Measurements from ENCODE around the gene MLC1.

MLC1 gene

DNA sequence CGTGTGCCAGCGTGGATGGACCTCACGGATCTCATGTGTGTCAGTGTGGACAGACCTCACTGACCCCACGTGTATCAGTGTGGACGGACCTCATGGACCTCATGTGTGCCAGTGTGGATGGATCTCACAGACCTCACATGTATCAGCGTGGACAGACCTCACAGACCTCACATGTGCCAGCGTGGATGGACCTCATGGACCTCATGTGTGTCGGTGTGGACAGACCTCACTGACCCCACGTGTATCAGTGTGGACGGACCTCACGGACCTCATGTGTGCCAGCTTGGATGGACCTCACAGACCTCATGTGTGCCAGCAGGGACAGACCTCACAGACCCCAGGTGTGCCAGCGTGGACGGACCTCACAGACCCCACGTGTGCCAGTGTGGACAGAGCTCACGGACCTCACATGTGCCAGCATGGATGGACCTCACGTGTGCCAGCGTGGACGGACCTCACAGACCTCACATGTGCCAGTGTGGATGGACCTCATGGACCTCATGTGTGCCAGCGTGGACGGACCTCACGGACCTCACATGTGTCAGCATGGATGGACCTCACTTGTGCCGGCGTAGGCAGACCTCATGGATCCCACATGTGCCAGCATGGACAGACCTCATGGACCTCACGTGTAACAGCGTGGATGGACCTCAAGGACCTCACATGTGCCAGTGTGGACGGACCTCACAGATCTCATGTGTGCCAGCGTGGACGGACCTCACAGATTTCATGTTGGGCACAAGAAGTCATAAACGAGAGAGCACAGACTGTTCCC is 45.4 kb downstream of the MLC1 start:
- in situ Hi-C loops (cut with HindIII; ENCODE audit: low sequenced_read_pairs) = no loop called here

DNA sequence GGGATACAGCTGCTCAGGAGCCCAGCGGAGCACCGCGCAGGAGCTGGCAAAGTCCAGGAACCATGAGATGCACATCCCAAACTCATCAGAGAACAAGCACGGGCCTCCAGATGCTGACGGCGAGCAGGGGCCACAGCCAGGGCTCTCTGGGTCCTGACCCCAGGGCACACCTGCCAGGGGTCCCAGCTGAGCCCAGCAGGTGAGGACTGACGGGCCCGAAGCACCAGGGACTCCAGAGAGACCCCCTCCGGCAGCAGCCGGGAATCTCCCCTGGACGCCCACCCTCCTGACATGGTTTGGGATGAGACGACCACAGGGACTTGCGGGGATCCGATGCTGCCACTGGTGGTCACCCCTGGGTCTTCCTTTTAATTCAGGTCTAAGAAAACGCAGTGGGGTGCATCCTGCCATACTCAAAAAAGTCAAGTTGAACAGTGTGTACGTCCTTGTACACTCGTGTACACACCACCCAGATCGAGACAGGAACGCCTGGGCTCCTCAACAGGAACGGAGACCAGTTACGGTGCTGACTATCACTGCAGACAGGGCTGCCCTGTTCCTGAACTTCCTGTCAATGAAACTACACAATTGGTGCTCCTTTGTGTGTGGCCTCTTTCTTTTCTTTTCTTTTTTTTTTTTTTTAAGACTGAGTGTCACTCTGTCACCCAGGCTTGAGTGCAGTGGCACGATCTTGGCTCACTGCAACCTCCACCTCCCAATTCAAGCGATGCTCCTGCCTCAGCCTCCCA is 49.1 kb downstream of the MLC1 start:
- in situ Hi-C loops (cut with HindIII; ENCODE audit: low sequenced_read_pairs) = no loop called here

DNA sequence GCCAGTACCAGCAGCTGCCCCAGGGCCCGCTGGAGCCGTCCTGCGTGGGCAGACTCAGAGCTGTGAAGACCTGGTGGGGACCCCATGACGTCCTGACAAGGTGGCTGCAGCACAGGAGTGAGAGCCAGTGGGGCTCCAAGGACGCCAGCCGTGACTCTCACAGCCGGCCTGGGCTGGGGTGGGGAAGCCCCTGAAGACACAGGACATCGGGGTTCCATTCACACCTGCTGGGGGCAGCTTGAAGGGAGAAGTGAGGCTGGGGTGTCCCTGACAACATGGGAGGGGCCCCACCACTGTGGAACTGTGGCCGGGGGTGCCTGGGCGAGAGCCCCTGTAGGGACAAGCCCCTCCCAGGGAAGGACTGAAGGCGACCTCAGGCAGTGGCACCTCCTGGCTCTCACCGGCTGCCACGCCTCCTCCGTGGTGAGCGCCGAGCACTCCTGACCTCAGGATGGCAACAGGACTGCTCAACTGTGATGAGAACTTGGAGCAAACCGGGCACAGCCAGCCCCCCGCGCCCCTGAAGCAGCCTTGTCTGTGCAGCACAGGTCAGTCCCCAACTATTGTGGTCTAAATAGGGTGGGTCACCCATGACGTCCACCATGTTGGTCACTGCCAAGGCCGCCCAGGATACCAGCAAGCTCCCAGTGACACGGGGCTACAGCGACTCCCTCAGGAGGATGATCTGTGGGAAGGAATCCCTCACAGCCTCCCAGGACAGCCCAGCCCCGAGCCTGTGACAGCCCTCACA is 49.9 kb downstream of the MLC1 start:
- in situ Hi-C loops (cut with HindIII; ENCODE audit: low sequenced_read_pairs) = no loop called here

DNA sequence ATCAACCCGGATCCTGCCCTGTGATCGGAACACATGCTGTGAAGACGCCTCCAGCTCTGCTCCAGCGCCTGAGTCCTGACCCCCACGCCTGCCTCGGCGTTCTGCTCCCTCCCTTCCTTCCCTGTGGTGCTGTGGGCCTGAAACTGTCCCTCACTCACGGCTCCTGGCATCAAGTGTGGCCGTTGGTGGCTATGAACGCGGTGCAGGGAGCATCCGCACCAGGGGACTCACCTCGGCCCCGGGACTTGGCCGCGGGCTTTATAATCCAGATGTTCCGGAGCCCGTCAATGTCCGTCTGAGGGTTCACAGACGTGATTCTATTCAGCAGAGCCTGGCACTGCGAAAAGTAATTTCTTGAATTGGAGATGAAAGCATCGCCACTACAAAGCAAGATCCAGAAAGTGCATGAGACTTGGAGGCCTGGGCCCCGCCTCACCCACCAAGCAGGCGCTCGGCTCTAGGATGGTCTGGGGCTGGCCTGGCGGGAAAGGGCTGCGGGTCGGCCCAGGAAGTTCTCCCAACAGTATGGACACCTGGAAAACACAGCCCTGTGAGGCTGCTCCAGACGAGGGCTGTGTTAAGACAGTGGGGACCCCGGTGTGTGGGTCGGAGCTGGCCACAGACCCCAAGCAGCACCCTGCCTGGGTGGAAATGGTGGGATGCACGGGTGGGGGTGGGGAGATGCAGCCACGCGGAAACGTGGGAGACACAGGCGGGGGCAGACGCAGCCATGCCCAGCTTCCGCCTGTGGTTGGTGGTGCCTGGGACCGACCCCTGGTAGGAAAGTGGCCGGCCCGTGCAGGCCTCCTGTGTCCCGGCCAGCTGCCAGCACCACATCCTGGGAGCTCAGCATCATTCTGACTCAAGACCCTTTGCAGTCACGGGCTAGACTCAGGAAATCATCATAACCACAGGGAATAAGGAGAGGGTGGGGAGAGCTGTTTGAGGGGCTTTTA is 50.8 kb downstream of the MLC1 start:
- in situ Hi-C loops (cut with HindIII; ENCODE audit: low sequenced_read_pairs) = no loop called here

DNA sequence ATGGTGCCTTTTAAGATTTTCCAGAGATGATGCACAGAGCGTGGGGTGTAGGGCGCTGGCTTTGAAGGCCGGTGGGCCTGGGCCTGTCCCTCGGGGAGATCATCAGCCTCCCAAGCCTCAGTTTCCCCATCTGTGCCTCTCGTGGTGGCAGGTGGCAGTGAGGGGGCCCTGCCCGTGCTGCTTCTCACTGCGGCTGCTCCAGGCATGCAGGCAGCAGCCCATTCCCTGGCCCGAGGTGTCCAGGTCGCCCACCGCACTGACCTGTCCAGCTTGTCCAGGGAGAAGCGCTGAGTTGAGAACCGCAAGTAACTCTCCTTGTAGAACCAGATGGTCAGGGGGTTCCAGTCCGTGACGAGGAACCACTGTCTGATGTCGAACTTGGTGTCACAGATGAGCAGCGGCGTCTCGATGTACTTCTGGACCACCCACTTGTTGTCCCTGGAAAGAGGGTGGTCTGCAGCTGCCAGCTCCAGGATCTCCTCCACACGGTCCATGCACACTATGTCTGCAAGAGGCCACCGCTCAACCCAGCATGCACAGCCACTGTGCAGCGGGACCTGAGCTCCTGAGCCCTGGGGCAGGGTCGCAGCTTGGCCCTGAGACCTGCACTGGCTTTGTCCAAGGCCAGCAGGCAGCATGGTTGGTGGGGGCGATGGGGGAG is 52.2 kb downstream of the MLC1 start:
- in situ Hi-C loops (cut with HindIII; ENCODE audit: low sequenced_read_pairs) = no loop called here

DNA sequence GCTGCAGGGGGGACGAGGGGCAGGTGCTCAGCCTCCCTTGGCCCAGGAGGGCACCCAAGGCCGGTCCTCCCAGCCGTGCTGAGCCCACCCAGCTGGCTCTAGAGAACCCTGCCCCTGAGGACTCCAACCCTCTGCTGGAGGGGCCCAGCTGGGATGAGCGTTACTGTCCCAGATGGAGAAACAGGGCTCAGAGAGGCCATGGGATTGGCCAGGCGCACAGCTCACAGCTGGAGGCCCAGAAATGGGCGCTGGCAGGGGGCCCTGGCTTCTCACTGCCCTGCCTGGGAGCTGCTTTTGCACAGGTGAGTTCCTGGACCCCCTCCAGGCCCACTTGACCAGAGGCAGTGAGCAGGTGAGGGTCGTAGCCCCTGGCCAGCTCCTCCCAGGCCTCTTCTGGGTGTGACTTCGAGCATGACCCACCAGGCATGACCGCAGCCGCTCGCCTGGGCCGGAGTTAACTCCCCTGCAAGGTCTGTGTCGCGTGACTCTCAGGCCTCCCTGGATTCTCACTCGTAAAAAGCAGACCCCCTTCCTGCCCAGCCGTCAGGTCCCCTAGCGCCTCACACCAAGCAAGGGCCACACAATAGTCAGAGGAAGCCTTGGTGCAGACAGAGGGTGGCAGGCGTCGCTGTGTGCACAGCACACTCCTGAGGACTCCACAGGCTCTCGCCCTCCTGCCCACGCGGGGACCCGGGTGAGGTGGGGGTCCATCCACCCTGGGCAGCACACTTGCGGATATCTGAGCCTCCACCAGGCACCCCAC is 52.9 kb downstream of the MLC1 start:
- in situ Hi-C loops (cut with HindIII; ENCODE audit: low sequenced_read_pairs) = no loop called here

DNA sequence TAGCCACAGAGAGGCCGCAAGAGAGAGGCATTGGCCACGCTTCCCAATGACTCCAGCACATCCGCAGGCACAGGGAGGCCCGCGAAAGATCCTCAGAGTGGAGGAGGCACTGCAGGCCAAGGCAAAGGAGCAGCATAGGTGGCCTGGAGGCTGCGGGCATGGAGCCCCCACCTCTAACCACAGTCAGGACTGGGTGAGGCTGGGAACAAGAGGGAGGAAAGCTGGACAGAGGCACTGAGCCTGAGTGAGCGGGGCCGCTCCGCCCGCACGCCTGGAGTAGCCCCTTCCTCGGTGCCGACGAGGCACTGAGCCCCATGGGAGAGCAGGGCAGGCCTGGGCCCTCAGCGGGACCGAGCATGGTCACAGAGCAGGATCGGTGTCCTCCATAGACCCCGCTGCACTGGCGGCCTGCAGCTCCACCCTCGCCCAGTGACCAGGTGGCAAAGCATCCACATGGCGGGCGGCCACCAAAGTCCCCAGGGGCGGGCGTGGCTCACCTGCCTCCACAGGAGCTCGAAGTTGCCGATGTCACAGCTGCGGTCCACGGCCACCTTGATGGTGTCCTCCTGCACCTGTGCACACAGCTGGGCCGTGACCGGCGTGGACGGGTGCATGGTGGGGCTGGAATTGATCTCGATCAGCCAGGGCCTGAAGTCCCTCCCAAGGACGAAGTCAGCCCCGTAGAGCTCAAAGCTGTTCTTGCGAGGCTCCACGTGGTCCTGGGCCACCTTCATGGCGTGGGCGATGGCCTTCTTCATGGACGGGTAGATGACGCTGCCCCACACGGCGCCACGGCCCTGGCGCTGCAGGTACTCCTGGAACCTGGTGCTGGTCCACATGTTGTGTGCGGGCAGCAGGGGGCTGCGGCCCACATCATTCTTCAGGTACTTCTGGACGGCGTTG is 53.8 kb downstream of the MLC1 start:
- in situ Hi-C loops (cut with HindIII; ENCODE audit: low sequenced_read_pairs) = no loop called here

DNA sequence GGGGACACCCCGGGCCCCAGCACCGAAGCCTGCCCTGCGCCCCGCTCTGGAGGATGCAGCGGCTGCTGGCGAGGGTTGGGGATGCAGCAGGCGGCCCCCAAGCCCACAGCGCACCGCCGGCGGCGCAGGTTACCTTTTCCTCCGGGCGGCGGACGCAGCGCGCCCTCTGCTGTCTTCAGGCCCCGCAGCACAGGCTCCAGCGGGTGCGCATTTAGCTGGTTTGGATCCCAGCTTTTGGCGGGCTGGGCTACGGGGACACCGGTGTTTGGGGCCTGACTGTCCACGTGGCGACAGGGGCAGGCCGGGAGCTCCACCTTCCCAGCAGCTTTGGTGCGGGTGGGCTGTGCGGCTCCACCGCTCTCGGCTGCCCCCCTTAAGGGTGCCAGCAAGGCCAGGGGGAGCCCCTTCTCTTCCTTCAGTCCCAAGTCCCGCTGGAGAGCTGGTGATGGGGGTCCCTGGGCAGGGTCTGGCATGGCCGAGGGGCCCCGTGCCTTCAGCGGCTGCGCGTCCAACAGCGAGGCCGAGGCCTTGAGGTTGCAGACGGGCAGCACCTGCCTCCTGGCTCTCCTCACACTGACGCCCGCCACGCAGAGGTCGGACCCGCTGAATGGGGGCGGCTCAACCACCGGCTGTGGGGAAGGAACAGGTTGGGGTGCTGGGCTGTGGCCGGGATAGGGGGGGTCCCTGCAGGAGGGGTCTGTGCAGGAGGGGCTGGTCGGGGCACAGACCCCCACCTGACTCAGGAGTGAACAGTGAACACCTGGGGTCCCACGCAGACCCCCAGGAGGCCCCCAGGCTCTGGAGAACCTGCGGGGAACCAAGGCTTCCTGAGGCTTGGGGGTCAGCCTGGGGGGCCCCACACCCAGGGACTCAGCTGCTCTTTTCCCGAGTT is 54.7 kb downstream of the MLC1 start:
- in situ Hi-C loops (cut with HindIII; ENCODE audit: low sequenced_read_pairs) = no loop called here

DNA sequence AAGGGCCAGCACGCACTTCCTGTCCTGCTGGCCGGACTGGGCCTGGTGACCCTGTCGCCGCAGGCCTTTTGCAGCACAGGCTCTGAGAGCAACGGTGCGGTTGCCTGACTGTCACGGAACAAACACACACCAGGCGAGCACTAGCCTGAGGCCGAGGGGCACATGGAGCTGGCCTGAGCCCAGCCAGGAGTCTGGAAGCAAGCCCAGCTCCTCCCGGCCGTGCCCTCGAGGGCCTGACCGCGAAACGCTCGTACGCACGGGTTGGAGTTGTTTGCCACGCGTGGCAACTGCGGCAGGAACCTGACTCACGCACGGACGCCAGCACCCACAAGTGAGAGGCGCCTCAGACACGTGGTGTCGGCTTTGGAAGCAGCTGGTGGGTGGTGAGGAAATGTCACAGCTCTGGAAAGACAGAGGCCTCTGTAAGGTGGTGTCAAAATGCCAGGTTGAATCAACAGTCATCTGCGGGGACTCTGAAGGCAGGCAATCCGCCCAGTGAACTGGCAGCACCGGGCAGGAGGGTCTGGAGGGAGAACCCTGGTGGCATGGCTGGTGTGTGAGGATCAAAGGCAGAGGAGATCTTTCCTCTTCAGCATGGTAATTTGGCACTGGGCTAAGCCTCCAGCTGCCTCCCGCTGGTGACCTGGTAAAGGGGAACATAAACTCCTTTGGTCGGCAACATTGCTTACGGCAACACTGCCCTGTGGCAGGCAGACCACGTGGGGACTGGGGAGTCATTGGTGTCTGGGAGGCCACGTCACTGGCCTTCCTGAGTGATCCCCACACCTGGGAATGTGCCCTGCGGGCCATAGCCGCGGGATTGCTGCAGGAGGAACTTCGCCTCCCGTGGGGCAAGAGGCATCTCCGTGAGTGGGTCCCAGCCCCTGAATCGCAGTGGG is 57.3 kb downstream of the MLC1 start:
- in situ Hi-C loops (cut with HindIII; ENCODE audit: low sequenced_read_pairs) = no loop called here

DNA sequence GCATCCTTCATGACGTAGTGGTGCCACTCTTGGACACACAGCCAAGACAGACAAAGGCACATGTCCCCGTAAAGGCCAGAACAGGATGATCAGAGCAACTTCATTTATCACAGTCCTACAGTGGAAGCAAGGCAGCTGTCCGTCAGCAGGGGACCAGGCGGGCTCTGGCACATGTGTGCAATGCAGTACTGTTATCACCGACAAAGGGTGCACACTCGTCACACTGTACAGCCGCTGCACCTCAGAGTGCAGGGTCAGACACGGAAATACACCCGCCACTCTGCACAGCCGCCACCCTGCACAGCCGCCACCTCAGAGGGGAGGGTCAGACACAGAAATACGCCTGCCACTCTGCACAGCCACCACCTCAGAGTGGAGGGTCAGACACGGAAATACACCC is 59.2 kb downstream of the MLC1 start:
- in situ Hi-C loops (cut with HindIII; ENCODE audit: low sequenced_read_pairs) = no loop called here

DNA sequence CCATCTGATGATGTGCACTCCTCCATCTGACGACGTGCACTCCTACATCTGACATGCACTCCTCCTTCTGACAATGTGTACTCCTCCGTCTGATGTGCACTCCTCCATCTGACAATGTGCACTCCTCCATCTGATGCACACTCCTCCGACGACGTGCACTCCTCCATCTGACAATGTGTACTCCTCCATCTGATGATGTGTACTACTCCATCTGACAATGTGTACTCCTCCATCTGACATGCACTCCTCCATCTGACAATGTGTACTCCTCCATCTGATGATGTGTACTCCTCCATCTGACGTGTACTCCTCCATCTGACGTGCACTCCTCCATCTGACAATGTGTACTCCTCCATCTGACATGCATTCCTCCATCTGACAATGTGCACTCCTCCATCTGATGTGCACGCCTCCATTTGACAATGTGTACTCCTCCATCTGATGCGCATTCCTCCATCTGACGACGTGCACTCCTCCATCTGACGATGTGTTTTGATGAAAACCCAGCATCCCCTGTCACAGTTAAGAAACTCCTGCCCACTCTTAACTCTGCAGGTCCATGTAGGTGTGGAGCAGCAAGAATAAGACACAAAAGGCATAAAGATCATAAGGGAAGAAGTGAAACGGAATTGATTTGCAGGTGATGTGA is 62.9 kb downstream of the MLC1 start:
- in situ Hi-C loops (cut with HindIII; ENCODE audit: low sequenced_read_pairs) = loop anchor here (25.0 kb wide), 1 partner anchor 110 kb away; the partner anchor contains the start of genes ALG12 and CRELD2

DNA sequence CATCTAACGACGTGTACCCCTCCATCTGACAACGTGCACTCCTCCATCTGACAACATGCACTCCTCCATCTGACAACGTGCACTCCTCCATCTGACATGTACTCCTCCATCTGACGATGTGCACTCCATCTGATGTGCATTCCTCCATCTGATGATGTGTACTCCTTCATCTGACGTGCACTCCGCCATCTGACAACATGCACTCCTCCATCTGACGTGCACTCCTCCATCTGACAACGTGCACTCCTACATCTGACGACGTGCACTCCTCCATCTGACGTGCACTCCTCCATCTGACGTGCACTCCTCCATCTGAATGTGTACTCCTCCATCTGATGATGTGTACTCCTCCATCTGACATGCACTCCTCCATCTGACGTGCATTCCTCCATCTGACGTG is 64.6 kb downstream of the MLC1 start:
- in situ Hi-C loops (cut with HindIII; ENCODE audit: low sequenced_read_pairs) = loop anchor here (25.0 kb wide), 1 partner anchor 108 kb away; the partner anchor contains the start of genes ALG12 and CRELD2

DNA sequence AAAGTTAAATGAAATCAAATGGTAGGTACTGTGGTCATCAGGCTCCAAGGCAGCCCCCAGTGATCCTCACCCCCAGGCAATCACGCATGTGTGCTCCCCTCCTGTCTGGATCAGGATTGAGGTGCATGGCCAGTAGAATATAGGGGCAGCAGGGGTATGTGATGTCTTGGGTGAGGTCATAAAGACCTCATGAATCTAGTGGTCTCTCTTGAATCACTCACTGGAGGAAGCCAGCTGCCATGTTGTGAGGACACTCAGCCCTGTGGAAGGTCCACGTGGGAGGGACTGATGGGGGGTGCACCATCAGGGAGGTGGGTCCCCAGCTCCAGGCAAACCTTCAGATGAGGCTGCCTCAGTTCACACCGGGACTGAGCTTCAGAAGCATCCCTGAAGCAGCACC is 65.9 kb downstream of the MLC1 start:
- in situ Hi-C loops (cut with HindIII; ENCODE audit: low sequenced_read_pairs) = loop anchor here (25.0 kb wide), 1 partner anchor 107 kb away; the partner anchor contains the start of genes ALG12 and CRELD2

DNA sequence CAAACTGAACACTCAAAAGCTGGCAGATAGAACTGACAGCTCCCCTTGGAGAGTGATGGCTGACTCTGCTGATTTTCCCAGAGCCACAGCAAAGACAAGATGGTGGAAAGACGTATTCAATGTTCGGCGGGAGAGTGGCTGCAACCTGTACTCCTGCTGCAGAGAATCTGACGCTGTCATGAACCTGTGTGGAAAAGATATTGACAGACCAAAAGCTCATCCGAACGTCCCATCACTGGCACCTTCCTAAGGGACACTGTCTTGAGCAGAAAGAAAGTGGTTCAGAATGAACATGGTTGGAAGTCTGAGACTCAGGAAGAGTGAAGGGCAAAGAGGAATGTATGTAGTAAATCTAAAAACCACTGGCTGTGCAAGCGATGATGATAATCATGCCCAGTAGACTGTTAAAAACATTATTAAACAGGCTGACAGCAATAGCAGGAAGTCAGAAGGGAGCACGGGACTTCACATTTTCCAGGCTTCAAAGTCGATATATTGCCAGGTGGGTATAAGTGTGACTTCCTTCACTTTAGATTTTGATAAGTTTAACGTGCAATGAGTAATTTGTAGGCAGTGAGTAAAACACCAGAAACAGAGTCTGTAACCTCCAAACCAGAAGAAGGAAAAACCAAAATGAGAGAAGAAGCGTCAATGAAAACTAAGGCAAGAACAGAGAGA is 66.5 kb downstream of the MLC1 start:
- in situ Hi-C loops (cut with HindIII; ENCODE audit: low sequenced_read_pairs) = loop anchor here (25.0 kb wide), 1 partner anchor 106 kb away; the partner anchor contains the start of genes ALG12 and CRELD2
